ENCODE results near the gene TRMT10A. TPM values are rescaled to one million over a fixed set of nuclear protein-coding genes. Genes with fewer than 3 reads are reported as not detected.

Gene TRMT10A
- total RNA-seq, 4 donors from 2014 or later, result 1.8 to 15.1 (median 4.4) TPM

DNA sequence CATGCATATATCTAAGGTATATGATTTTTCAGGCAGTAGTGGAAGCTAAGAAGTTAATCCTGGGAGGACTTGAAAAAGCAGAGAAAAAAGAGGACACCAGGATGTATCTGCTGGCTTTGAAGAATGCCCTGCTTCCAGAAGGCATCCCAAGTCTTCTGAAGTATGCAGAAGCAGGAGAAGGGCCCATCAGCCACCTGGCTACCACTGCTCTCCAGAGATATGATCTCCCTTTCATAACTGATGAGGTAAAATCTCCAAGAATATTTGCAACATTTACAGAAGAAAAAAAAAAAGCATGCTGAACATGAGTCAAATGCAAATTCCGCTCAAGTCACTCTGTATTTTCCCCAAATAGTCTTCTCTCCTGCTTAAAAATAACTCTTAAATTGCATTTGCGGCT lies 42.9 kb upstream of the TRMT10A start:
- TF ChIP-seq, protein P1, sequence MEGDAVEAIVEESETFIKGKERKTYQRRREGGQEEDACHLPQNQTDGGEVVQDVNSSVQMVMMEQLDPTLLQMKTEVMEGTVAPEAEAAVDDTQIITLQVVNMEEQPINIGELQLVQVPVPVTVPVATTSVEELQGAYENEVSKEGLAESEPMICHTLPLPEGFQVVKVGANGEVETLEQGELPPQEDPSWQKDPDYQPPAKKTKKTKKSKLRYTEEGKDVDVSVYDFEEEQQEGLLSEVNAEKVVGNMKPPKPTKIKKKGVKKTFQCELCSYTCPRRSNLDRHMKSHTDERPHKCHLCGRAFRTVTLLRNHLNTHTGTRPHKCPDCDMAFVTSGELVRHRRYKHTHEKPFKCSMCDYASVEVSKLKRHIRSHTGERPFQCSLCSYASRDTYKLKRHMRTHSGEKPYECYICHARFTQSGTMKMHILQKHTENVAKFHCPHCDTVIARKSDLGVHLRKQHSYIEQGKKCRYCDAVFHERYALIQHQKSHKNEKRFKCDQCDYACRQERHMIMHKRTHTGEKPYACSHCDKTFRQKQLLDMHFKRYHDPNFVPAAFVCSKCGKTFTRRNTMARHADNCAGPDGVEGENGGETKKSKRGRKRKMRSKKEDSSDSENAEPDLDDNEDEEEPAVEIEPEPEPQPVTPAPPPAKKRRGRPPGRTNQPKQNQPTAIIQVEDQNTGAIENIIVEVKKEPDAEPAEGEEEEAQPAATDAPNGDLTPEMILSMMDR (IDR thresholded peaks at IDR 0.05), result no peak
- TF ChIP-seq EP300 (IDR thresholded peaks at IDR 0.05) (no peak), POLR2A (IDR thresholded peaks at IDR 0.05) (no peak)
- Histone ChIP-seq H3K27ac (no peak overlapping the region), H3K9me3 (no peaks in the 10 kb centered on the region), H3K4me1 (no peaks in the 10 kb centered on the region), H3K4me3 (no peak overlapping the region), H3K36me3 (no peaks in the 10 kb centered on the region), H3K27me3 (no peaks in the 10 kb centered on the region)
- WGBS, 2 donors, result 89 to 93% methylated on average over 2 of the region's 2 CpGs
- no peak for DNase-seq (ENCODE audit: low spot score in 2 of 2)

DNA sequence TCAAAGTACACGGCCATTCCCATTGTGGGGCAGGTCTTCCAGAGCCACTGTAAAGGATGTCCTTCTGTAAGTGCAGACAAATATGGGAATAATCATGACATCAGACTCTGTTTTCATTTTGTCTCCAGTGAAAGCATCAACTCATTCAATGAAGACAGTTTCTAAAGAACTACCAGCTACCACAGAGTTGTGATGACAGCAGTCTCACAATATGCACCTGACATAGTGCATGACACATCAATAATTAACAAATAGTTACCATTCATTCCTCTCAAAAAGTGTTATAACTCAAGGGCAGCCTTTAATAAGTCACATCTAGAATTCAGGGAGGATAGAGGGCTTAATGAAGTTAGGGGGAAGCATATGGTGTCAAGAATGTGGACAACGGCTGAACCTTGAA lies 31.0 kb upstream of the TRMT10A start:
- Histone ChIP-seq H3K4me1 (peaks cover 0 to 3% (median 0%) of the 10 kb centered on the region in 4 donors), H3K27ac (no peak overlapping the region), H3K36me3 (no peaks in the 10 kb centered on the region), H3K9me3 (no peaks in the 10 kb centered on the region), H3K4me3 (no peak overlapping the region), H3K27me3 (no peaks in the 10 kb centered on the region)
- no peak for DNase-seq (ENCODE audit: low spot score in 2 of 2)
- TF ChIP-seq, protein P1 (IDR thresholded peaks at IDR 0.05), result no peak
- WGBS, 2 donors, result 82 to 83% methylated on average over 2 of the region's 2 CpGs

DNA sequence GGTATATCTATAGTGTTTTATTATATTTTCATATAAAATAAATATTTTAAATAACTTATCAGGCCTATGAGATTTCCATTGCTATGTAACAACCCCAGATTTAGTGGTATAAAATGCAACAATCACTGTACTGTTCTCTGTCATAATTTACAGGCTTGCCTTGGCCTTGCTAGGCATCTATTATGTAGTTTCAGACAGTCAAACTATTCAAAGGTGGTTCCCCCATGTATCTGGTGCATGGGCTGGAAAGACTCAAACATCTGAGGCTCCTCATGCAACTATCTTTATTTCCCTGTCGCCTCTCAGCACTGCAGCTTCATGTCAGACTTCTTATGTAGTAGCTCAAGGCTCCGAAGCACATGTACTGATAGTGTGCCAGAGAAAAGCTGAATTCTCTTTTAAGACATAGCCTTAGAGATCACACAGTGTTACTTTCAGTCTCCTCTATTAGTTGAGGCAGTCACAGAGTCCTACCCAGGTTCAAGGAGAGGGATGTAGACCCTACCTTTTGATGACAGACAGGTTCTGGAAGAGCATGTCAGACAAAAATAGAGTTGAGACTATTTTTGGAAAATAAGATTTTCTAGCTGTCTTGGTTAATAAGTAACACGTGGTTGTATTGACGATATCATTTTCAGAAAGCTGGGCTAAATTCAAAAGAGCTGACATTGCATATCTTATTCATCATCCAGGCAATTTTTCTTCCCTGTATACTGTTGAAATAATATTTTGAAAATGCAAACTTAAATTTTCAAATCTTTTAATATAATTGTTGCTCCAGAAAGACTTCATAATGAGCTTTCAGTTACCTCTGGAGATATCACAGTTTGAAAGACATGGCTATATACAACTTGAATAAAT lies 30.2 kb upstream of the TRMT10A start:
- DNase-seq (ENCODE audit: low spot score in 2 of 2), result no peak
- Histone ChIP-seq H3K27ac (no peak overlapping the region), H3K36me3 (no peaks in the 10 kb centered on the region), H3K4me3 (no peak overlapping the region), H3K27me3 (no peaks in the 10 kb centered on the region), H3K4me1 (peaks cover 0 to 3% (median 0%) of the 10 kb centered on the region in 4 donors), H3K9me3 (no peaks in the 10 kb centered on the region)
- no peak for TF ChIP-seq EP300 (IDR thresholded peaks at IDR 0.05)
- no peak for TF ChIP-seq POLR2A (IDR thresholded peaks at IDR 0.05)
- TF ChIP-seq, protein P1 (IDR thresholded peaks at IDR 0.05), result no peak
- 55 to 56% methylated on average over 4 of the region's 4 CpGs for WGBS, 2 donors

DNA sequence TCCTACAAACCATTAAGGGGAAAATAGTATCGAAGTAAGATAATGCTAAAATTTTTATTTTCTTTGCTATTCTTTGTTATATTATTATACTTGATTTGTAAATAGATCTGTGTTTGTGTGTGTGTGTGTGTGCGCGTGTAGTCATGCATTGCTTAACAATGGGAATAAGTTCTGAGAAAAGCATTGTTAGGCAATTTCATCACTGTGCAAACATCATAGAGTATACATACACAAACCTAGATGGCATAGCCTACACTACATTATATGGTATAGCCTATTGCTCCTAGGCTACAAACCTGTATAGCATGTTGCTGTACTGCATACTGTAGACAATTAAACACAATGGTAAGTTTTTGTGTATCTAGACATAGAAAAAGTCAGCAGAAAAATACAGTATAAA lies 27.9 kb upstream of the TRMT10A start:
- no peak for DNase-seq (ENCODE audit: low spot score in 2 of 2)
- H3K4me3 ChIP-seq, result no peak overlapping the region
- H3K36me3 ChIP-seq, result no peaks in the 10 kb centered on the region
- H3K27ac ChIP-seq, result no peak overlapping the region
- H3K4me1 ChIP-seq, result no peaks in the 10 kb centered on the region
- TF ChIP-seq, protein P1 (IDR thresholded peaks at IDR 0.05), result no peak
- TF ChIP-seq POLR2A (IDR thresholded peaks at IDR 0.05) (no peak), EP300 (IDR thresholded peaks at IDR 0.05) (no peak)
- no peaks in the 10 kb centered on the region for H3K9me3 ChIP-seq
- H3K27me3 ChIP-seq, result no peaks in the 10 kb centered on the region
- WGBS, 2 donors, result 92% methylated on average over 3 of the region's 3 CpGs

DNA sequence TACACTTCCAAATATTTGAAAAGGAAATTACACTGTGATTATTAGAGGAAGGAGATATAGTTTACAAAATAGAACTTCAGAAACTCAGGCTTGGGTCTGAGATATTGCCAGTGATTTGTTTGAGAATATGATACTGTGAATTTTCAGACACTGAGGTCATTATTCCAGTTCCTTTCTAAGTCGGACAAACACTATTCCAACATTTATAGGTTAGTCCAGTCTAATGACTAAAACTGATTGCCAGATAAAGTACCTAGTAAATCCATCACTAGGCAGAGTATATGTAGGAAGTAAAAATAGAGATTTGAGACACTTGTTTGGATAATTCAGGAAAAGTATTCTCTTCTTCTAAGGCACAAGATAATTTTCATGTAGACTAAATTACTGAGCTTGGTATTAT lies 24.0 kb upstream of the TRMT10A start:
- TF ChIP-seq, protein P1 (IDR thresholded peaks at IDR 0.05), result no peak
- no peak for TF ChIP-seq POLR2A (IDR thresholded peaks at IDR 0.05)
- no peak for TF ChIP-seq EP300 (IDR thresholded peaks at IDR 0.05)
- no peak for DNase-seq (ENCODE audit: low spot score in 2 of 2)
- H3K27ac ChIP-seq, result no peak overlapping the region
- H3K9me3 ChIP-seq, result no peaks in the 10 kb centered on the region
- H3K4me3 ChIP-seq, result no peak overlapping the region
- H3K36me3 ChIP-seq, result no peaks in the 10 kb centered on the region
- 25 to 32% methylated on average over 1 of the region's 1 CpG for WGBS, 2 donors
- H3K4me1 ChIP-seq, result no peaks in the 10 kb centered on the region
- no peaks in the 10 kb centered on the region for H3K27me3 ChIP-seq
